Germinal center (tissue), 1 donor: ENCODE measurements around the gene SLC10A7.

Experiments
- DNase-seq: peaks from one replicate; pipeline ENCODE4 v3.0.0; 2012; ENCODE audit warnings: mixed read lengths, low spot score

Gene SLC10A7

GRCh38 chr4:146210890-146211289, 310.9 kb downstream of the SLC10A7 start:
- no peak for DNase-seq

- DNase-seq, result no peak
These were observed 314.3 kb downstream of the SLC10A7 start for GRCh38 chr4:146207410-146207809.
